AG10803 (cell line): ENCODE data around the gene MEX3A.
A peak's percentile ranks its signal among the peaks of the same experiment; 100 is the strongest.

ENCODE experiments used
- DNase-seq: peaks from one replicate; pipeline ENCODE4 v3.0.0; 2010; ENCODE audit warnings: low read depth
- H3K4me3 ChIP-seq: 2 replicates; pipeline ENCODE4 v1.5.1; 2011; ENCODE audit warnings: mild to moderate bottlenecking, low read length, control low read depth
- TF ChIP-seq, protein P1 (sequence below): conservative IDR thresholded peaks from 2 replicates; pipeline ENCODE4 v1.5.1; 2011; ENCODE audit warnings: mild to moderate bottlenecking, low read length, control low read depth, inconsistent platforms

MEX3A gene

DNA sequence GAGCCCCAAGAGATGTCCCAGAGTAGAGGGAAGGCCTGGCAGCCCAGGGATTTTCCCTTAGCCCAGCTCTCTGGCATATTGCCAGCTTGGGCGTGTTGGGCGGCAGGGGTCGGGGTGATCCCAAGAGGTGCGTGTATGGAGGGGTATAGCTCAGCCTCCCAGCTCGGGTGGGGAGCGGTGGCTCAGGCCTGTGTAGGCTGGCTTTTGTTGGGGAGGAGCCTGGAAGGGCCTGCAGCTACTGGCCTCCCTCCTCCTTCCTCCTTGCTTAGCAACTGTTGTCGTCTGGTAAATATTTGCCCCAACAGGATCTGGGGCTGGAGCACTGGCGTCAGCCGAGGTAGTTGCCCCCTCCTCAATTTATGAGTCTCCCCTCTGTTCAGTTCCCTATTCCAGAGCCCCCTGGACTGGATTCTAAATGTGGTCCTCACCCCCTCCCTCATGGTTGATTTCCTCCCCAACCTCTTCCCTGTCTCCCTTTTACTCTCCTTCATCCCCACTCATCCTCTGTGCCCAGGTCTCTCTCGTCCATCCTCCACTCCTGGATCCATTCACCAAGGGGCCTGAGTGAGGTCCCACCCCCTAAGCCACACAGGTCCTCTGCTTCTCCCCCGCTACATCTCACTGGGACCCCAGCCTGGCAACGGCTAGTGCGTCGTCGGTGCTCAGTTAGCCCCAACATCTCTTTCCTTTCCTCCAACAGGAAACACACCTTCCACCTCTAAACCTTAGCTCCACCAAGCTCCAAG lies 22.0 kb upstream of the MEX3A start:
- H3K4me3 ChIP-seq = peak overlapping the region; percentile 58
- TF ChIP-seq, protein P1, sequence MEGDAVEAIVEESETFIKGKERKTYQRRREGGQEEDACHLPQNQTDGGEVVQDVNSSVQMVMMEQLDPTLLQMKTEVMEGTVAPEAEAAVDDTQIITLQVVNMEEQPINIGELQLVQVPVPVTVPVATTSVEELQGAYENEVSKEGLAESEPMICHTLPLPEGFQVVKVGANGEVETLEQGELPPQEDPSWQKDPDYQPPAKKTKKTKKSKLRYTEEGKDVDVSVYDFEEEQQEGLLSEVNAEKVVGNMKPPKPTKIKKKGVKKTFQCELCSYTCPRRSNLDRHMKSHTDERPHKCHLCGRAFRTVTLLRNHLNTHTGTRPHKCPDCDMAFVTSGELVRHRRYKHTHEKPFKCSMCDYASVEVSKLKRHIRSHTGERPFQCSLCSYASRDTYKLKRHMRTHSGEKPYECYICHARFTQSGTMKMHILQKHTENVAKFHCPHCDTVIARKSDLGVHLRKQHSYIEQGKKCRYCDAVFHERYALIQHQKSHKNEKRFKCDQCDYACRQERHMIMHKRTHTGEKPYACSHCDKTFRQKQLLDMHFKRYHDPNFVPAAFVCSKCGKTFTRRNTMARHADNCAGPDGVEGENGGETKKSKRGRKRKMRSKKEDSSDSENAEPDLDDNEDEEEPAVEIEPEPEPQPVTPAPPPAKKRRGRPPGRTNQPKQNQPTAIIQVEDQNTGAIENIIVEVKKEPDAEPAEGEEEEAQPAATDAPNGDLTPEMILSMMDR = no peak
- DNase-seq = peak; percentile 95

DNA sequence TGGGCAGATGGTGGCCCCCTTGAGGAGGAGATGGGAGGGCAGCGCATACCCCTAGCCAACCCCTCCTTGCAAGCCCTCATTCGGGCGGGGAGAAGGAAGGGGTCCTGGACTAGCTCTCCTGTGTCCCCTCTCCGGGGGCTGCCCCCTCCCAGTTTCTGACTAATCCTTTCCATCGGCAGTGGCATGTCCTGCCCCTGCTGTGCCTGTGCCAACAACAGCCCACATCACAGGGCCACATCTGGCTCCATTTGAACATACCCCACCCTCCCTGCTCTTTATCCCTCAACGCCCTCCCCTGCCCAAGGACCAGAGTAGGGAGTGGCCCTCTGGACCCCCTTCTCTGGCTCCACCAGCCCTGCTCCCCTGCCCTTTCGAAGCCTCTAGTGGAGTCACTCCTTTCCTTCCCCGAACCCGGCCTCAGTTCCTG lies 21.3 kb upstream of the MEX3A start:
- TF ChIP-seq, protein P1 = no peak
- peak; percentile 87 for DNase-seq
- peak overlapping the region; percentile 54 for H3K4me3 ChIP-seq

DNA sequence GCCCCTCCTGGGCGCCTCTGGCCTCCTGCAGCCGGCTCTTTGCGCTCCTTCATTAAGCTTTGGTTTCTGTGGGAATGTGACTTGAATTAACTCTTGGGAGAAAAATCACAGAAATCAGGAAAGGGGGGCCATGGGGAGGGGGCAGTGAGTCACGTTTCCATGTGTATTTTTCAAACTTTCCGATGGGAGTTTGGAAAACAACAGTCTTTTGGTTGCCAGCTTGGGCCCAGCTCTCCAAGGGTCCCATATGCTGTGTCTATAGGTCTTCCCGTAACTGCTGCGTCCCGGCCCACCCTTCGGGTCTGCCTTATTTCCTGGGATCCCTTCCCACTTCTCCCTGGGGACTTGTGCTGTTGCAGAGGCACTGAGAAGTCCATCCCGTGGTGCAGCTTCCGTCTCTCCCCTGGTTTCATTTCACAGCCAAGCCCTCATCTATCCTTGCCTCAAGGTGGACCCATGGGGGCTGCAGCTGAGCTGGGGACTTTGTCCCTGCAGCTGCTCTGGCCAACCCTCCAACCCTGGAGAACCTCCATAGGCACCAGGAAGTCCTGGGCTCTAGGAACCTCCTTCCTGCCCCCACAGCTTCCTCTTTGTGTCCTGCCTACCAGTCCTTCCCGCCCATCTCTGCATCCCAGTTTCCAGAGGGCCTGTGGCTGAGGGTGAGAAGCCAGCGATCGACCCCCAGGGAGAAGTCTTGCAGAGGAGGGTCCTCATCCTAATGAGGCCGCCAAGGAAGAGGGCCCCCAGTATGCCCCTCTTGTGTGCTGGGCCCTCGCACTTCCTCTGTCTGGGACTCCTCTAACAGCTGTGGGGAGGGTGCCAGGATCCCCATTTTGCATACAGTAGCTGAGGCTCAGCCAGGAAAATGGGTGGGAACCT lies 20.6 kb upstream of the MEX3A start:
- DNase-seq = peak; percentile 69
- TF ChIP-seq, protein P1 = no peak
- peak overlapping the region; percentile 54 for H3K4me3 ChIP-seq

DNA sequence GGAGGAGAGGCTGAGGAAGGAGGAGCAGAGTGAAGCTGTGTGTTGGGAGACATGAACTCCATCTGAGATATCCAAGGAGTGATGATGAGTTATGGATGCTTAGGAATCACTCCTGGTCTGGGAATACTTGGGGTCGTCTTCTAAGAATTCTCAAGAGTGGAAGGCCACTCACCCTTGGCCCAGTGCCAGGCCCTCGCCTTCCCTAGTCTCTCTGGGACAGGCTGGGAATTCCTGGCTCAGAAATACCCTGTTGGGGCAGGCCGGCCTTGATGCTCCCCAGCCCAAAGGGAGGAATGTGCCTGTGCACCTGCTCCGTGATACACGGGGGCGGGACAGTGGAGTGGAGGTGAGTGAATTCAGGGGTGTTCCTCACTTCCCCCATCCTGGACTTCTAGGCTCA lies 19.6 kb upstream of the MEX3A start:
- no peak for DNase-seq
- TF ChIP-seq, protein P1 = no peak

DNA sequence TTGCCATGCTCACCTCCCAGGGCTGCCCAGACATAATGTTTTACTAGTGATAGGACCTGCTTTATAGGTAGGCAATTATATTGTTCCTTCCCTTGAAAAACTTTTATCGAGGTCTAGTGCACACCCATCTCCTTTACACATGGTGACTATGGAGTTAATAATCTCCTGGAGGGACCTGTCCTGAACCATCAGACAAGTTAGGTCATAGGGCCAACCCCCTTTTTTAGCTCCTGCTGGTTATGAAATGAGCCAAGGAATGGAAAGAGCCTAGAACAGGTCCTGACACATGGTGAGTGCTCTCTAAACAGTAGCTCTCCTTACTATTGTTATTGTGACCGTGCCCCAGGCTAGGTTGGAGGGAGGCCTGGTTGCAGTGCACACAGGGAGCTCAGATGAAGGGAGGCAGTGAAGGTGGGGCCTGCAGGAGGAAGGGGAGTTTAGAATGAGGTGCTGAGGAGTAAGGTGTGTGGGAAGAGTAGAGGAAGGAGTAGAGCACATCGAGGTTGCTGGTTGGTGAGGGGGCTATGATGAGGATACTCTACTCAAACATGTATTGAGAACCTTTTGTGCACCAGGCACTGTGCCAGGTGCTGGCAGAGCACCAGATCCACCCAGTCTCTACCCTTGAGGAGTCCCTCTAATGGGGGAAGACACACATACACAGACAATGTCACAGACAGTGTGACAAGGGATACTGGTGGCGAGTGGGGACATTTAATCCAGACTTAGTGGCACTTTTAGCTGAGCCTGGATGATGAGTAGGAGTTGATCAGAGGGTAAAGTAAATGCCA lies 18.1 kb upstream of the MEX3A start:
- TF ChIP-seq, protein P1 = no peak
- H3K4me3 ChIP-seq = no peak overlapping the region
- DNase-seq = no peak

More for the DNA sequence above, 19.6 kb upstream of the MEX3A start:
- H3K4me3 ChIP-seq = no peak overlapping the region

DNA sequence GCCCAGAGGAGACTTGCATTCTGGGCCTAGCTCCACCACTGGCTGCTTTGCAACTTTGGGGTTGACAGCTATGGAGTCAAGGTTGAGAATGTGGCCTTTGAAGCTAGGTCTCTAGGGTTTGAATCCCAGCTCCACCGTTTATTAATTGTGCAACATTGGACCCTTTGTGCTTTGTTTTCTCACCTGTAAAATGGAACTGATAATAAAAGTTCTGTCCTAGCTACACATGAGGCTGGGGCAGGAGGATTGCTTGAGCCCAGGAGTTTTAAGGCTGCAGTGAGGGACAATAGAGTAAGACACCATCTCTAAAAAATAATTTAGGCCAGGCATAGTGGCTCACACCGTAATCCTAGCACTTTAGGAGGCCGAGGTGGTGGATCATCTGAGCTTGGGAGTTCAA lies 17.0 kb upstream of the MEX3A start:
- no peak overlapping the region for H3K4me3 ChIP-seq
- TF ChIP-seq, protein P1 = no peak
- DNase-seq = no peak
